Fibroblast of skin of left quadriceps (primary cell): ENCODE measurements around the gene PURB.
"Not testable (repeated sequence)": the region's sequence is repeated elsewhere in the genome, so short reads cannot be mapped to it uniquely, and the experiment has no call there.

ENCODE experiments used
- DNase-seq, 2 experiments: peaks; one replicate each; pipeline ENCODE4 v3.0.0-alpha.2; 2013; ENCODE audit warnings: low read depth in 2 of 2

PURB gene

GRCh38 chr7:44891791-44892190, 6.5 kb upstream of the PURB start:
- no peak for DNase-seq

GRCh38 chr7:44891372-44891771, 6.0 kb upstream of the PURB start:
- no peak for DNase-seq

GRCh38 chr7:44889086-44889781, 3.9 kb upstream of the PURB start:
- DNase-seq: no peak

- no peak for DNase-seq
Observed at GRCh38 chr7:44887293-44887692, 2.0 kb upstream of the PURB start.

GRCh38 chr7:44884621-44885393, 523 bp downstream of the PURB start:
- peak; percentile 39 to 40 for DNase-seq

- no peak for DNase-seq
Observed at GRCh38 chr7:44883961-44884620, 1.2 kb downstream of the PURB start.

- DNase-seq: no peak
Observed at GRCh38 chr7:44882899-44883298, 2.4 kb downstream of the PURB start.

GRCh38 chr7:44881610-44882009, 3.7 kb downstream of the PURB start:
- DNase-seq: peak; percentile 87 to 88

- no peak for DNase-seq
Observed at GRCh38 chr7:44881066-44881600, 4.2 kb downstream of the PURB start.

GRCh38 chr7:44880317-44881018, 4.9 kb downstream of the PURB start:
- DNase-seq: no peak

- DNase-seq: no peak
Observed at GRCh38 chr7:44876393-44876792, 8.9 kb downstream of the PURB start.

- no peak for DNase-seq
Observed at GRCh38 chr7:44875241-44875640, 10.1 kb downstream of the PURB start.

GRCh38 chr7:44872787-44873186, 12.5 kb downstream of the PURB start:
- no peak for DNase-seq

- not testable (repeated sequence) for DNase-seq
Observed at GRCh38 chr7:44871918-44872317, 13.4 kb downstream of the PURB start.

- DNase-seq: not testable (repeated sequence)
Observed at GRCh38 chr7:44870780-44871179, 14.6 kb downstream of the PURB start.

- not testable (repeated sequence) for DNase-seq
Observed at GRCh38 chr7:44870336-44870735, 15.0 kb downstream of the PURB start.

- peak in 1 of 2 experiments; percentile 39 for DNase-seq
Observed at GRCh38 chr7:44867073-44867995, 18.0 kb downstream of the PURB start.

GRCh38 chr7:44861949-44862348, 23.4 kb downstream of the PURB start:
- not testable (repeated sequence) for DNase-seq

GRCh38 chr7:44858161-44858560, 27.2 kb downstream of the PURB start:
- DNase-seq: no peak

GRCh38 chr7:44854644-44855364, 30.5 kb downstream of the PURB start:
- DNase-seq: no peak
